ENCODE results near the gene PDCD1.
"Not testable (repeated sequence)": the region's sequence is repeated elsewhere in the genome, so short reads cannot be mapped to it uniquely, and the experiment has no call there.

Gene PDCD1

GRCh38 chr2:241877197-241877685 lies 18.5 kb upstream of the PDCD1 start:
- no peak for DNase-seq

- no peak for DNase-seq
These were observed 18.0 kb upstream of the PDCD1 start for GRCh38 chr2:241876528-241877196.

- not testable (repeated sequence) for DNase-seq
These were observed 17.2 kb upstream of the PDCD1 start for GRCh38 chr2:241875754-241876527.

GRCh38 chr2:241874277-241874925 lies 15.7 kb upstream of the PDCD1 start:
- DNase-seq = no peak

- DNase-seq = no peak
These were observed 15.1 kb upstream of the PDCD1 start for GRCh38 chr2:241873803-241874110.

- DNase-seq = no peak
These were observed 14.5 kb upstream of the PDCD1 start for GRCh38 chr2:241873081-241873802.

- DNase-seq = no peak
These were observed 13.6 kb upstream of the PDCD1 start for GRCh38 chr2:241872313-241872642.

GRCh38 chr2:241871538-241872312 lies 13.0 kb upstream of the PDCD1 start:
- no peak for DNase-seq

GRCh38 chr2:241870611-241871537 lies 12.2 kb upstream of the PDCD1 start:
- DNase-seq = no peak

GRCh38 chr2:241870081-241870541 lies 11.4 kb upstream of the PDCD1 start:
- no peak for DNase-seq

- DNase-seq = no peak
These were observed 10.6 kb upstream of the PDCD1 start, which contains the start of gene RTP5 for GRCh38 chr2:241869087-241869961. TSS of gene RTP5 (plus strand) at chr2:241869729. CDS start at chr2:241869757, 28 bp downstream.

- DNase-seq = no peak
These were observed 10.0 kb upstream of the PDCD1 start for GRCh38 chr2:241868661-241869081.

- DNase-seq = no peak
These were observed 9.2 kb upstream of the PDCD1 start for GRCh38 chr2:241867776-241868420.

- no peak for DNase-seq
These were observed 8.3 kb upstream of the PDCD1 start for GRCh38 chr2:241866790-241867645.

- DNase-seq = no peak
These were observed 7.5 kb upstream of the PDCD1 start for GRCh38 chr2:241865957-241866789.

- no peak for DNase-seq
These were observed 6.8 kb upstream of the PDCD1 start for GRCh38 chr2:241865416-241865956.

GRCh38 chr2:241864850-241865213 lies 6.1 kb upstream of the PDCD1 start:
- no peak for DNase-seq
